Trophoblast cell (in vitro differentiated cells and primary cell): ENCODE measurements around the gene SH3TC1.

Experiments
- DNase-seq, 2 donors: peaks; one replicate each; pipeline ENCODE4 v3.0.0-alpha.2; 2016
- H2AFZ ChIP-seq: 2 replicates; pipeline ENCODE4 v1.6.1; 2013; ENCODE audit warnings: low read length, moderate library complexity, mild to moderate bottlenecking; ENCODE audit not compliant: insufficient read depth, poor library complexity
- H2AK5ac ChIP-seq: 2 replicates; pipeline ENCODE4 v1.6.1; 2013; ENCODE audit warnings: mild to moderate bottlenecking, low read length
- H2BK120ac ChIP-seq: 2 replicates; pipeline ENCODE4 v1.6.1; 2013; ENCODE audit warnings: low read length, mild to moderate bottlenecking, moderate library complexity; ENCODE audit not compliant: insufficient read depth, poor library complexity
- H2BK12ac ChIP-seq: 2 replicates; pipeline ENCODE4 v1.6.1; 2013; ENCODE audit warnings: mild to moderate bottlenecking, low read length, moderate library complexity
- H2BK5ac ChIP-seq: 2 replicates; pipeline ENCODE4 v1.6.1; 2013; ENCODE audit warnings: low read length, low read depth, moderate library complexity, mild to moderate bottlenecking; ENCODE audit not compliant: poor library complexity
- H3K14ac ChIP-seq: 2 replicates; pipeline ENCODE4 v1.6.1; 2013; ENCODE audit warnings: mild to moderate bottlenecking, low read length
- H3K18ac ChIP-seq: 2 replicates; pipeline ENCODE4 v1.6.1; 2013; ENCODE audit warnings: mild to moderate bottlenecking, low read length
- H3K23ac ChIP-seq: 2 replicates; pipeline ENCODE4 v1.6.1; 2013; ENCODE audit warnings: low read length
- H3K27ac ChIP-seq: 2 replicates; pipeline ENCODE4 v1.5.1; 2013; ENCODE audit warnings: low read depth, mild to moderate bottlenecking, inconsistent platforms, low read length, moderate library complexity
- H3K27me3 ChIP-seq: 2 replicates; pipeline ENCODE4 v1.6.1; 2013; ENCODE audit warnings: inconsistent platforms, mild to moderate bottlenecking, low read length, moderate library complexity; ENCODE audit not compliant: insufficient read depth
- H3K36me3 ChIP-seq, 2 experiments: 1 replicate in 1 of 2; 2 replicates in 1 of 2; pipeline ENCODE4 v1.6.1; 2013; ENCODE audit warnings: low read length in 2 of 2, mild to moderate bottlenecking in 2 of 2, moderate library complexity in 1 of 2; ENCODE audit not compliant: insufficient read depth in 2 of 2, control insufficient read depth in 1 of 2
- H3K4ac ChIP-seq: 2 replicates; pipeline ENCODE4 v1.6.1; 2013; ENCODE audit warnings: low read depth, mild to moderate bottlenecking, low read length, moderate library complexity
- H3K4me1 ChIP-seq, 2 experiments: 1 replicate in 1 of 2; 2 replicates in 1 of 2; pipeline ENCODE4 v1.6.1; 2013; ENCODE audit warnings: low read length in 2 of 2, mild to moderate bottlenecking in 2 of 2, moderate library complexity in 1 of 2; ENCODE audit not compliant: insufficient read depth in 2 of 2, control insufficient read depth in 1 of 2
- H3K4me2 ChIP-seq: 2 replicates; pipeline ENCODE4 v1.6.1; 2013; ENCODE audit warnings: inconsistent platforms, mild to moderate bottlenecking, low read length, moderate library complexity
- H3K4me3 ChIP-seq: 2 replicates; pipeline ENCODE4 v1.5.1; 2013; ENCODE audit warnings: mild to moderate bottlenecking, low read depth, low read length, inconsistent platforms
- H3K79me1 ChIP-seq: one replicate; pipeline ENCODE4 v1.6.1; 2013; ENCODE audit warnings: low read length
- H3K79me2 ChIP-seq: 2 replicates; pipeline ENCODE4 v1.6.1; 2013; ENCODE audit warnings: low read length, mild to moderate bottlenecking; ENCODE audit not compliant: control insufficient read depth, insufficient read depth, poor library complexity
- H3K9ac ChIP-seq: 2 replicates; pipeline ENCODE4 v1.6.1; 2013; ENCODE audit warnings: mild to moderate bottlenecking, low read length
- H3K9me3 ChIP-seq: 2 replicates; pipeline ENCODE4 v1.6.1; 2013; ENCODE audit warnings: low read depth, mild to moderate bottlenecking, control low read depth, inconsistent platforms, low read length; ENCODE audit not compliant: insufficient read depth
- H4K12ac ChIP-seq: 2 replicates; pipeline ENCODE4 v1.6.1; 2013; ENCODE audit warnings: low read depth, mild to moderate bottlenecking, low read length, moderate library complexity
- H4K8ac ChIP-seq: 2 replicates; pipeline ENCODE4 v1.6.1; 2013; ENCODE audit warnings: low read depth, mild to moderate bottlenecking, low read length, moderate library complexity
- H4K91ac ChIP-seq: one replicate; pipeline ENCODE4 v1.6.1; 2013; ENCODE audit warnings: low read depth, mild to moderate bottlenecking, low read length, moderate library complexity
- WGBS: extraction: QIAGEN DNeasy Blood & Tissue Kit; methylation state at CpG from one replicate; pipeline ENCODE4 v1.1.7; 2013; ENCODE audit warnings: missing lambda C conversion rate; ENCODE audit not compliant: insufficient read length, insufficient coverage; ENCODE audit errors: extremely low coverage; 5-methylcytosine and 5-hydroxymethylcytosine counted together

The SH3TC1 gene

GRCh38 chr4:8179074-8179473, 20.0 kb upstream of the SH3TC1 start:
- peaks cover 2% of the 10 kb centered on the region for H3K9me3 ChIP-seq
- H3K9ac ChIP-seq = no peak overlapping the region
- H3K4ac ChIP-seq = no peak overlapping the region
- no peaks in the 10 kb centered on the region for H3K36me3 ChIP-seq
- H4K8ac ChIP-seq = no peak overlapping the region
- no peak overlapping the region for H2BK12ac ChIP-seq
- H3K4me1 ChIP-seq = peaks cover 8 to 14% of the 10 kb centered on the region in 2 experiments
- no peak overlapping the region for H3K4me2 ChIP-seq
- H4K12ac ChIP-seq = no peak overlapping the region
- no peak overlapping the region for H3K23ac ChIP-seq
- no peak overlapping the region for H3K27ac ChIP-seq
- no peaks in the 10 kb centered on the region for H3K79me2 ChIP-seq
- H2AFZ ChIP-seq = no peak overlapping the region
- no peak overlapping the region for H3K14ac ChIP-seq
- WGBS = no CpG with 5 or more reads among the region's 10 CpGs
- no peak for DNase-seq
- H4K91ac ChIP-seq = no peak overlapping the region
- H3K27me3 ChIP-seq = no peaks in the 10 kb centered on the region
- no peak overlapping the region for H3K18ac ChIP-seq
- H2BK120ac ChIP-seq = no peak overlapping the region
- no peak overlapping the region for H2AK5ac ChIP-seq
- H2BK5ac ChIP-seq = no peak overlapping the region
- no peaks in the 10 kb centered on the region for H3K79me1 ChIP-seq
- no peak overlapping the region for H3K4me3 ChIP-seq

- no peak overlapping the region for H4K8ac ChIP-seq
- H3K36me3 ChIP-seq = no peaks in the 10 kb centered on the region
- H3K23ac ChIP-seq = no peak overlapping the region
- H3K4me3 ChIP-seq = no peak overlapping the region
- H3K27ac ChIP-seq = no peak overlapping the region
- H3K4ac ChIP-seq = no peak overlapping the region
- no peak overlapping the region for H3K14ac ChIP-seq
- H3K79me2 ChIP-seq = no peaks in the 10 kb centered on the region
- H3K9ac ChIP-seq = no peak overlapping the region
- H2AFZ ChIP-seq = no peak overlapping the region
- no peaks in the 10 kb centered on the region for H3K27me3 ChIP-seq
- DNase-seq = no peak
- H3K18ac ChIP-seq = no peak overlapping the region
- no peak overlapping the region for H2BK12ac ChIP-seq
- WGBS = no CpG with 5 or more reads among the region's 9 CpGs
- no peak overlapping the region for H4K12ac ChIP-seq
- H2BK5ac ChIP-seq = no peak overlapping the region
- no peaks in the 10 kb centered on the region for H3K79me1 ChIP-seq
- H2BK120ac ChIP-seq = no peak overlapping the region
- H3K4me2 ChIP-seq = no peak overlapping the region
- H3K4me1 ChIP-seq = peaks cover 8 to 14% of the 10 kb centered on the region in 2 experiments
- no peak overlapping the region for H4K91ac ChIP-seq
- no peak overlapping the region for H2AK5ac ChIP-seq
- H3K9me3 ChIP-seq = peaks cover 2% of the 10 kb centered on the region
Measured at GRCh38 chr4:8179771-8180170, 19.3 kb upstream of the SH3TC1 start.

DNA sequence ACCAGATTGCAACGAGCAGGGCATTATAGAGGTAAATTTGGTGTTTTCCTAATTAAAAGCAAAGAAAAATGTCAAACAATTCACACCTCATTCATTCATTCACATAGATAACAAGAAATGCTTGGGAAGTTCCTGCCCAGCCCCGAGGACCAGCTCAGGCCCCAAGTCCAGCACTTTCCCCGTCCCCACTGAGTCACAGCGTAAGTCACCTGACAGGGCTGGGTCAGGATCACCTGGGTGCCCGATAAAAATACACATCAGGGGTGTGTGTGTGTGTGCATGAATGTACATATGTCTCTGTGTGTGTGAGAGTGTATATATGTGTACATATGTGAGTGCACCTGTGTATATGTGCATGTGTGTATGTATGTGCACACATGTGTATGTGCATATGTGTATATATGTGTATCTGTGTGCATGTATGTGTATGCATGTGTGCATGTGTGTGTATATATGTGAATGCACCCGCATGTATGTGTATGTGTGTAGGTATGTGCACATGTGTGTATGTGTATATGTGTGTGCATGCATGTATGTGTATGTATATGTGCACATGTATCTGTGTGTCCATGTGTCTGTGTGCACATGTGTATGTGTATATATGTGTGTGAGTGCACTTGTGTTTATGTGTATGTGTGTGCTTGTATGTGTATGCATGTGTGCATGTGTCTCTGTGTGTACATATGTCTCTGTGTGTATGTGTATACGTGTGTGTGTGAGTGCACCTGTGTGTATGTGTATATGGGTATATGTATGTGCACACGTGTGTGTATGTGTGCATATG, 18.6 kb upstream of the SH3TC1 start:
- no peaks in the 10 kb centered on the region for H3K79me1 ChIP-seq
- H4K8ac ChIP-seq = no peak overlapping the region
- no peak overlapping the region for H2AK5ac ChIP-seq
- no peak overlapping the region for H3K4ac ChIP-seq
- H3K36me3 ChIP-seq = no peaks in the 10 kb centered on the region
- H3K9me3 ChIP-seq = peaks cover under 1% of the 10 kb centered on the region
- H2BK12ac ChIP-seq = no peak overlapping the region
- WGBS = no CpG with 5 or more reads among the region's 8 CpGs
- H3K18ac ChIP-seq = no peak overlapping the region
- H3K27ac ChIP-seq = no peak overlapping the region
- DNase-seq = no peak
- no peak overlapping the region for H4K12ac ChIP-seq
- H2BK5ac ChIP-seq = no peak overlapping the region
- H3K23ac ChIP-seq = no peak overlapping the region
- no peak overlapping the region for H2AFZ ChIP-seq
- no peak overlapping the region for H3K14ac ChIP-seq
- no peaks in the 10 kb centered on the region for H3K79me2 ChIP-seq
- no peak overlapping the region for H3K9ac ChIP-seq
- H3K27me3 ChIP-seq = no peaks in the 10 kb centered on the region
- no peak overlapping the region for H3K4me2 ChIP-seq
- H3K4me3 ChIP-seq = no peak overlapping the region
- H3K4me1 ChIP-seq = peaks cover 8 to 14% of the 10 kb centered on the region in 2 experiments
- no peak overlapping the region for H2BK120ac ChIP-seq
- no peak overlapping the region for H4K91ac ChIP-seq

GRCh38 chr4:8181119-8181518, 18.0 kb upstream of the SH3TC1 start:
- Histone ChIP-seq H3K79me1 (no peaks in the 10 kb centered on the region), H2BK5ac (no peak overlapping the region), H3K4me3 (no peak overlapping the region), H4K12ac (no peak overlapping the region), H3K23ac (no peak overlapping the region), H2AFZ (no peak overlapping the region), H2BK12ac (no peak overlapping the region), H3K18ac (no peak overlapping the region), H3K9ac (no peak overlapping the region), H3K9me3 (no peaks in the 10 kb centered on the region), H2BK120ac (no peak overlapping the region), H3K14ac (no peak overlapping the region), H3K4me2 (no peak overlapping the region), H3K27ac (no peak overlapping the region), H4K8ac (no peak overlapping the region), H4K91ac (no peak overlapping the region), H3K79me2 (no peaks in the 10 kb centered on the region), H3K4ac (no peak overlapping the region), H2AK5ac (no peak overlapping the region), H3K27me3 (no peaks in the 10 kb centered on the region), H3K4me1 (peaks cover 8 to 14% of the 10 kb centered on the region in 2 experiments), H3K36me3 (no peaks in the 10 kb centered on the region)
- DNase-seq = no peak
- WGBS = no CpG with 5 or more reads among the region's 6 CpGs
